ENCODE measurements around the gene NOS1AP.

NOS1AP gene

DNA sequence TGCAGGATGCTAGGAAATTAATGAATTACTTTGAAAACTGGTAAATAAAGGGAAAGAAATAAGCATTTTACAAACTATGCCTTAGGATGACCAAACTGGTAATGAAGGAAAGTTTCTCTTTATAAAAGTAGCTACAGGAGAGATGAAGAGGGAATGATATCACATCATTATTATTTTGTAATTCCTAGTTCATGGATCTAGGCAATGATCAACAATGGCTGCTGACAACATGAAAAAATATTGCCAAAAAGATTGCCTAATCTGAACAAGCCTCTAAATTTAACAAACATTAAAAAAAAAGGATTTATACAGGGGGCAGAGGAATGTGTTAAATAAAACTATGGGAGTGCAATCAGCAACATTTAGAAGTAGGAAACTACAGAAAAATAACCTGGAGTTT lies 38.9 kb downstream of the NOS1AP start:
- Histone ChIP-seq H3K18ac (ENCODE audit: low read depth in 1 of 2, low read length in 2 of 2) (no peak overlapping the region), H3K9ac (ENCODE audit: low read length) (no peak overlapping the region), H3K4me3 (ENCODE audit: insufficient read depth in 1 of 2, low read depth in 1 of 2, low read length in 2 of 2) (no peak overlapping the region), H2AK5ac (ENCODE audit: low read length, severe bottlenecking) (no peak overlapping the region), H3K36me3 (ENCODE audit: control insufficient read depth in 1 of 2, insufficient read depth in 2 of 2, low read depth in 1 of 2, low read length in 2 of 2) (no peaks in the 10 kb centered on the region), H4K8ac (ENCODE audit: low read length) (no peak overlapping the region), H3K4ac (ENCODE audit: low read depth in 1 of 2, low read length in 2 of 2) (no peak overlapping the region), H2AFZ (ENCODE audit: low read depth, low read length) (no peak overlapping the region), H3K9me3 (ENCODE audit: control insufficient read depth, low read length) (peaks cover 5% of the 10 kb centered on the region), H3K14ac (ENCODE audit: low read length in 2 of 2) (no peak overlapping the region), H2BK120ac (ENCODE audit: low read depth, low read length) (no peak overlapping the region), H3K27ac (ENCODE audit: low read length, poor library complexity, severe bottlenecking) (no peak overlapping the region), H2BK12ac (ENCODE audit: low read length in 2 of 2) (no peak overlapping the region), H3K4me1 (ENCODE audit: control insufficient read depth, insufficient read depth, low read depth, low read length) (peaks cover 2% of the 10 kb centered on the region), H3K4me2 (ENCODE audit: low read length, poor library complexity, severe bottlenecking) (no peak overlapping the region), H2BK5ac (ENCODE audit: low read depth, low read length, poor library complexity, severe bottlenecking) (no peak overlapping the region), H3K79me1 (replicated peaks; ENCODE audit: low read length, poor library complexity, severe bottlenecking) (no peaks in the 10 kb centered on the region), H3K23ac (ENCODE audit: low read length in 2 of 2) (no peak overlapping the region), H2BK15ac (ENCODE audit: low read depth, poor library complexity, severe bottlenecking) (no peak overlapping the region), H3K27me3 (ENCODE audit: control insufficient read depth in 1 of 2, insufficient read depth in 1 of 2, low read length in 2 of 2) (peaks cover 6 to 16% of the 10 kb centered on the region in 2 experiments), H4K91ac (ENCODE audit: low read length) (no peak overlapping the region)
- DNase-seq, result no peak

DNA sequence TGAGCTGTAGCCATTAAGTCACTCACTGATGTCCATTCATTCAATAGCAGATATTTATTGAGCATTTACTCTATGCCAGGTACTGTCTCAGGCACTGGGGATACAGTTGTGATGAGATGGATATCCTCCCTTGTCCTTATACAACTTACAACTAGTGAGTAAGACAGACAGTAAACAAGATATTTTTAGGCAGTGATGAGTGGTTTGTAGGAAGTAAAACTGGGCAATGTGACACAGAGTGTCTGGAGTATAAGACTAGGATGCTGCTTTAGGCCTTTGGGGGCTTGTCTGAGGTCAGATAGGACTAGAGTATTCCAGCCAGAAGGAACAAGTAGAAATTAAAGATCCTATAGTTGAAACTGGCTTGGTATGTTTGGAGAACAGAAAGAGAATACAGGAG lies 41.4 kb downstream of the NOS1AP start:
- Histone ChIP-seq H3K36me3 (ENCODE audit: control insufficient read depth in 1 of 2, insufficient read depth in 2 of 2, low read depth in 1 of 2, low read length in 2 of 2) (no peaks in the 10 kb centered on the region), H3K27ac (ENCODE audit: low read length, poor library complexity, severe bottlenecking) (no peak overlapping the region), H3K4ac (ENCODE audit: low read depth in 1 of 2, low read length in 2 of 2) (no peak overlapping the region), H4K8ac (ENCODE audit: low read length) (no peak overlapping the region), H2BK120ac (ENCODE audit: low read depth, low read length) (no peak overlapping the region), H2BK12ac (ENCODE audit: low read length in 2 of 2) (no peak overlapping the region), H3K27me3 (ENCODE audit: control insufficient read depth in 1 of 2, insufficient read depth in 1 of 2, low read length in 2 of 2) (peaks cover 11 to 16% of the 10 kb centered on the region in 2 experiments), H3K4me2 (ENCODE audit: low read length, poor library complexity, severe bottlenecking) (no peak overlapping the region), H2BK5ac (ENCODE audit: low read depth, low read length, poor library complexity, severe bottlenecking) (no peak overlapping the region), H3K14ac (ENCODE audit: low read length in 2 of 2) (no peak overlapping the region), H4K91ac (ENCODE audit: low read length) (no peak overlapping the region), H3K9ac (ENCODE audit: low read length) (no peak overlapping the region), H3K9me3 (ENCODE audit: control insufficient read depth, low read length) (no peaks in the 10 kb centered on the region), H3K4me3 (ENCODE audit: insufficient read depth in 1 of 2, low read depth in 1 of 2, low read length in 2 of 2) (no peak overlapping the region), H2BK15ac (ENCODE audit: low read depth, poor library complexity, severe bottlenecking) (no peak overlapping the region), H3K23ac (ENCODE audit: low read length in 2 of 2) (no peak overlapping the region), H3K18ac (ENCODE audit: low read depth in 1 of 2, low read length in 2 of 2) (no peak overlapping the region), H3K4me1 (ENCODE audit: control insufficient read depth, insufficient read depth, low read depth, low read length) (peaks cover 2% of the 10 kb centered on the region), H3K79me1 (replicated peaks; ENCODE audit: low read length, poor library complexity, severe bottlenecking) (no peaks in the 10 kb centered on the region), H2AFZ (ENCODE audit: low read depth, low read length) (no peak overlapping the region), H2AK5ac (ENCODE audit: low read length, severe bottlenecking) (no peak overlapping the region)
- no peak for DNase-seq

DNA sequence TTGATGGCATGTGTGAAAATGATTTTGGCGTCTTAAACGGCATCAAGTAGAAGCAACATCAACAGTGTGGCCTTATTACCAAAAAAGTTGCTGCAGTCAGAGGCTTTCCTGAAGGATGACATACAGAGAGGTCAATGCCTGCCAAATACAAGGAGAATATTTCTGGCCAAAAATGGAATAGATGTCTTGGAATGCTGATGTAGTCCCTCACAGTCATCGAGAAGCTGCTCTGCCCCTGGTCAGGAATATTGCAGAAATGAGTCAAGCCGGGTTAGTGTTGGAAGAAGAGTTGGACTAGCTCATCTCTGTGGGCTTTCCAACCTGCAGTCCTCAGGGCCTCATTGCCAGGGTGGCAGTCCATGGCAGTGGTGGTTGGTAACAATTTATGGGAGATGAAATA lies 42.1 kb downstream of the NOS1AP start:
- Histone ChIP-seq H2BK15ac (ENCODE audit: low read depth, poor library complexity, severe bottlenecking) (no peak overlapping the region), H2BK5ac (ENCODE audit: low read depth, low read length, poor library complexity, severe bottlenecking) (no peak overlapping the region), H4K8ac (ENCODE audit: low read length) (no peak overlapping the region), H3K79me1 (replicated peaks; ENCODE audit: low read length, poor library complexity, severe bottlenecking) (no peaks in the 10 kb centered on the region), H3K27me3 (ENCODE audit: control insufficient read depth in 1 of 2, insufficient read depth in 1 of 2, low read length in 2 of 2) (peaks cover 18% of the 10 kb centered on the region in 2 experiments), H3K14ac (ENCODE audit: low read length in 2 of 2) (no peak overlapping the region), H3K9ac (ENCODE audit: low read length) (no peak overlapping the region), H3K27ac (ENCODE audit: low read length, poor library complexity, severe bottlenecking) (no peak overlapping the region), H2BK12ac (ENCODE audit: low read length in 2 of 2) (no peak overlapping the region), H3K4me2 (ENCODE audit: low read length, poor library complexity, severe bottlenecking) (no peak overlapping the region), H3K18ac (ENCODE audit: low read depth in 1 of 2, low read length in 2 of 2) (no peak overlapping the region), H2AK5ac (ENCODE audit: low read length, severe bottlenecking) (no peak overlapping the region), H3K9me3 (ENCODE audit: control insufficient read depth, low read length) (no peaks in the 10 kb centered on the region), H3K4ac (ENCODE audit: low read depth in 1 of 2, low read length in 2 of 2) (no peak overlapping the region), H3K36me3 (ENCODE audit: control insufficient read depth in 1 of 2, insufficient read depth in 2 of 2, low read depth in 1 of 2, low read length in 2 of 2) (no peaks in the 10 kb centered on the region), H3K4me3 (ENCODE audit: insufficient read depth in 1 of 2, low read depth in 1 of 2, low read length in 2 of 2) (no peak overlapping the region), H4K91ac (ENCODE audit: low read length) (no peak overlapping the region), H2AFZ (ENCODE audit: low read depth, low read length) (no peak overlapping the region), H3K4me1 (ENCODE audit: control insufficient read depth, insufficient read depth, low read depth, low read length) (no peaks in the 10 kb centered on the region), H2BK120ac (ENCODE audit: low read depth, low read length) (no peak overlapping the region), H3K23ac (ENCODE audit: low read length in 2 of 2) (no peak overlapping the region)
- WGBS, result 94% methylated on average over 4 of the region's 4 CpGs
- DNase-seq, result no peak

DNA sequence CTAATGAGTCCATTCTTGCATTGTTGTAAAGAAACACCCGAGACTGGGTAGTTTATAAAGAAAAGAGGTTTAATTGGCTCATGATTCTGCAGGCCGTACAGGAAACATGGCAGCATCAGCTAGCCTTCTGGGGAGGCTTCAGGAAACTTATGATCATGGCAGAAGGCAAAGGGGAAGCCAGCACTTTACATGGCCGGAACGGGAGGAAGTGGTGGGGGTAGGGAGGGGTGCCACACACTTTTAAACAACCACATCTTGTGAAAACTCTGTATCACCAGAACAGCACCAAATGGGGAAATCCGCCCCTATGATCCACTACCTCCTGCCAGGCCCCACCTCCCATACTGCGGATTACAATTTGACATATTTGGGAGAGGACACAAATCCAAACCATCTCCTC lies 43.9 kb downstream of the NOS1AP start:
- Histone ChIP-seq H2AFZ (ENCODE audit: low read depth, low read length) (no peak overlapping the region), H3K4me2 (ENCODE audit: low read length, poor library complexity, severe bottlenecking) (no peak overlapping the region), H3K4me1 (ENCODE audit: control insufficient read depth, insufficient read depth, low read depth, low read length) (no peaks in the 10 kb centered on the region), H3K27ac (ENCODE audit: low read length, poor library complexity, severe bottlenecking) (no peak overlapping the region), H4K8ac (ENCODE audit: low read length) (no peak overlapping the region), H3K36me3 (ENCODE audit: control insufficient read depth in 1 of 2, insufficient read depth in 2 of 2, low read depth in 1 of 2, low read length in 2 of 2) (no peaks in the 10 kb centered on the region), H2BK120ac (ENCODE audit: low read depth, low read length) (no peak overlapping the region), H3K4ac (ENCODE audit: low read depth in 1 of 2, low read length in 2 of 2) (no peak overlapping the region), H3K79me1 (replicated peaks; ENCODE audit: low read length, poor library complexity, severe bottlenecking) (no peaks in the 10 kb centered on the region), H3K9me3 (ENCODE audit: control insufficient read depth, low read length) (no peaks in the 10 kb centered on the region), H3K9ac (ENCODE audit: low read length) (no peak overlapping the region), H3K18ac (ENCODE audit: low read depth in 1 of 2, low read length in 2 of 2) (no peak overlapping the region), H4K91ac (ENCODE audit: low read length) (no peak overlapping the region), H3K23ac (ENCODE audit: low read length in 2 of 2) (no peak overlapping the region), H3K27me3 (ENCODE audit: control insufficient read depth in 1 of 2, insufficient read depth in 1 of 2, low read length in 2 of 2) (peaks cover 18 to 31% of the 10 kb centered on the region in 2 experiments), H2AK5ac (ENCODE audit: low read length, severe bottlenecking) (no peak overlapping the region), H3K14ac (ENCODE audit: low read length in 2 of 2) (no peak overlapping the region), H2BK5ac (ENCODE audit: low read depth, low read length, poor library complexity, severe bottlenecking) (no peak overlapping the region), H2BK12ac (ENCODE audit: low read length in 2 of 2) (no peak overlapping the region), H3K4me3 (ENCODE audit: insufficient read depth in 1 of 2, low read depth in 1 of 2, low read length in 2 of 2) (no peak overlapping the region), H2BK15ac (ENCODE audit: low read depth, poor library complexity, severe bottlenecking) (no peak overlapping the region)
- no peak for DNase-seq
- 91% methylated on average over 5 of the region's 6 CpGs for whole genome bisulfite sequencing
